DOHH2 (cell line): ENCODE data around the gene EZH2.

ENCODE experiments used
- H3F3A ChIP-seq: fragments of 200-600 bp; sonication (generic), shearing (Covaris generic); 2 replicates; pipeline ENCODE4 v1.6.0; 2016; ENCODE audit warnings: antibody characterized with exemption, mild to moderate bottlenecking; ENCODE audit not compliant: control insufficient read depth, insufficient read depth
- H3K27ac ChIP-seq: fragments of 200-600 bp; sonication (generic); 2 replicates; pipeline ENCODE4 v1.5.1; 2014; ENCODE audit warnings: low read depth, mild to moderate bottlenecking, low read length, moderate library complexity
- H3K27me3 ChIP-seq: fragments of 200-600 bp; sonication (generic); 2 replicates; pipeline ENCODE4 v1.6.1; 2014; ENCODE audit warnings: mild to moderate bottlenecking, low read length, mixed read lengths; ENCODE audit not compliant: control insufficient read depth
- H3K36me3 ChIP-seq: fragments of 200-600 bp; sonication (generic); 2 replicates; pipeline ENCODE4 v1.6.1; 2014; ENCODE audit warnings: mild to moderate bottlenecking, low read length, moderate library complexity, mixed read lengths; ENCODE audit not compliant: control insufficient read depth
- H3K4me1 ChIP-seq: fragments of 200-600 bp; sonication (generic); 2 replicates; pipeline ENCODE4 v1.6.1; 2014; ENCODE audit warnings: mild to moderate bottlenecking, low read length, mixed read lengths; ENCODE audit not compliant: control insufficient read depth
- H3K4me2 ChIP-seq: fragments of 200-600 bp; sonication (generic); 2 replicates; pipeline ENCODE4 v1.6.0; 2014; ENCODE audit warnings: mild to moderate bottlenecking, low read length, moderate library complexity
- H3K4me3 ChIP-seq: fragments of 200-600 bp; sonication (generic); 2 replicates; pipeline ENCODE4 v1.5.1; 2014; ENCODE audit warnings: mild to moderate bottlenecking, low read length, mixed read lengths
- H3K79me2 ChIP-seq: fragments of 200-600 bp; sonication (generic); 2 replicates; pipeline ENCODE4 v1.6.1; 2014; ENCODE audit warnings: mild to moderate bottlenecking, low read length, mixed read lengths; ENCODE audit not compliant: control insufficient read depth
- H3K9me2 ChIP-seq: fragments of 200-600 bp; sonication (generic); replicated peaks from 2 replicates; pipeline ENCODE4 v1.6.1; 2014; ENCODE audit warnings: mild to moderate bottlenecking, low read length, mixed read lengths; ENCODE audit not compliant: control insufficient read depth
- H3K9me3 ChIP-seq: fragments of 200-600 bp; sonication (generic); 2 replicates; pipeline ENCODE4 v1.6.1; 2014; ENCODE audit warnings: antibody characterized with exemption, low read length, mixed read lengths; ENCODE audit not compliant: control insufficient read depth, insufficient read depth
- H4K20me1 ChIP-seq: fragments of 200-600 bp; sonication (generic); 2 replicates; pipeline ENCODE4 v1.6.0; 2014; ENCODE audit warnings: low read depth, mild to moderate bottlenecking, antibody characterized with exemption, low read length, moderate library complexity; ENCODE audit not compliant: control insufficient read depth, insufficient read depth
- EZH2phosphoT487 ChIP-seq: fragments of 200-600 bp; sonication (generic); IDR thresholded peaks from 2 replicates; pipeline ENCODE4 v1.6.1; 2017; ENCODE audit warnings: borderline replicate concordance, mild to moderate bottlenecking, antibody characterized with exemption, low read length, moderate library complexity, mixed read lengths
- TF ChIP-seq, protein P1 (sequence below): fragments of 200-600 bp; sonication (generic); IDR thresholded peaks from one replicate; pipeline ENCODE4 v1.5.1; 2014; ENCODE audit warnings: antibody characterized with exemption, mild to moderate bottlenecking, low read depth, low read length; ENCODE audit not compliant: poor library complexity, severe bottlenecking

Gene EZH2

DNA sequence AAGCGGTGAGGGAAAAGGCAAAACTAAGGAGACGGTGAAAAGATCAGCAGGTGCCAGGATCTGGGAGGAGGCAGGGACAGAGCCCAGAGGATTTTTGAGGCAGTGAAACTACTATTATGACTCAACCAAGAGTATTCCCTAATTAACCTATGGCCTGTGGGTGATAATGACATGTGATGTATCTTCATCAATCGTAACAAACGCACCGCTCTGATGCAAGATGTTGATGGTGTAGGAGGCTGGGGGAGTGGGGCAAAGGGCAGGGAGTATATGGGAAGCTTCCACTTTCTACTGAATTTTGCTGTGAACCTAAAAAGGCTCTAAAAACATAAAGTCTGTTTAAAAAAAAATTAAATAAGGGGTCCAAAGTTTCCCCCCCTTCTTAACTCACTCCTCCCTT is 25.5 kb upstream of the EZH2 start:
- Histone ChIP-seq H3F3A (peaks cover 10% of the 10 kb centered on the region), H3K27ac (no peak overlapping the region)

GRCh38 chr7:148906707-148907498 is 22.8 kb upstream of the EZH2 start:
- TF ChIP-seq, protein P1, sequence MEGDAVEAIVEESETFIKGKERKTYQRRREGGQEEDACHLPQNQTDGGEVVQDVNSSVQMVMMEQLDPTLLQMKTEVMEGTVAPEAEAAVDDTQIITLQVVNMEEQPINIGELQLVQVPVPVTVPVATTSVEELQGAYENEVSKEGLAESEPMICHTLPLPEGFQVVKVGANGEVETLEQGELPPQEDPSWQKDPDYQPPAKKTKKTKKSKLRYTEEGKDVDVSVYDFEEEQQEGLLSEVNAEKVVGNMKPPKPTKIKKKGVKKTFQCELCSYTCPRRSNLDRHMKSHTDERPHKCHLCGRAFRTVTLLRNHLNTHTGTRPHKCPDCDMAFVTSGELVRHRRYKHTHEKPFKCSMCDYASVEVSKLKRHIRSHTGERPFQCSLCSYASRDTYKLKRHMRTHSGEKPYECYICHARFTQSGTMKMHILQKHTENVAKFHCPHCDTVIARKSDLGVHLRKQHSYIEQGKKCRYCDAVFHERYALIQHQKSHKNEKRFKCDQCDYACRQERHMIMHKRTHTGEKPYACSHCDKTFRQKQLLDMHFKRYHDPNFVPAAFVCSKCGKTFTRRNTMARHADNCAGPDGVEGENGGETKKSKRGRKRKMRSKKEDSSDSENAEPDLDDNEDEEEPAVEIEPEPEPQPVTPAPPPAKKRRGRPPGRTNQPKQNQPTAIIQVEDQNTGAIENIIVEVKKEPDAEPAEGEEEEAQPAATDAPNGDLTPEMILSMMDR: no peak
- no peak for TF ChIP-seq EZH2phosphoT487
- peaks cover 14% of the 10 kb centered on the region for H3K4me1 ChIP-seq
- no peaks in the 10 kb centered on the region for H3K9me3 ChIP-seq
- peaks cover 25% of the 10 kb centered on the region for H3K27me3 ChIP-seq
- H4K20me1 ChIP-seq: no peaks in the 10 kb centered on the region
- H3K9me2 ChIP-seq: no peaks in the 10 kb centered on the region
- H3K27ac ChIP-seq: no peak overlapping the region
- peaks cover 4% of the 10 kb centered on the region for H3F3A ChIP-seq
- H3K4me3 ChIP-seq: no peak overlapping the region
- no peak overlapping the region for H3K4me2 ChIP-seq
- H3K79me2 ChIP-seq: no peaks in the 10 kb centered on the region
- H3K36me3 ChIP-seq: no peaks in the 10 kb centered on the region

More for the DNA sequence above, 25.5 kb upstream of the EZH2 start:
- 0 out of 2 replicates have a peak, but pooled peaks have one; percentile 35 for TF ChIP-seq EZH2phosphoT487
- TF ChIP-seq, protein P1: no peak
- Histone ChIP-seq H3K27me3 (peaks cover 25% of the 10 kb centered on the region), H3K4me2 (no peak overlapping the region), H3K79me2 (no peaks in the 10 kb centered on the region), H3K4me3 (no peak overlapping the region), H3K9me3 (no peaks in the 10 kb centered on the region), H3K4me1 (peaks cover 23% of the 10 kb centered on the region), H4K20me1 (no peaks in the 10 kb centered on the region), H3K9me2 (no peaks in the 10 kb centered on the region), H3K36me3 (no peaks in the 10 kb centered on the region)

DNA sequence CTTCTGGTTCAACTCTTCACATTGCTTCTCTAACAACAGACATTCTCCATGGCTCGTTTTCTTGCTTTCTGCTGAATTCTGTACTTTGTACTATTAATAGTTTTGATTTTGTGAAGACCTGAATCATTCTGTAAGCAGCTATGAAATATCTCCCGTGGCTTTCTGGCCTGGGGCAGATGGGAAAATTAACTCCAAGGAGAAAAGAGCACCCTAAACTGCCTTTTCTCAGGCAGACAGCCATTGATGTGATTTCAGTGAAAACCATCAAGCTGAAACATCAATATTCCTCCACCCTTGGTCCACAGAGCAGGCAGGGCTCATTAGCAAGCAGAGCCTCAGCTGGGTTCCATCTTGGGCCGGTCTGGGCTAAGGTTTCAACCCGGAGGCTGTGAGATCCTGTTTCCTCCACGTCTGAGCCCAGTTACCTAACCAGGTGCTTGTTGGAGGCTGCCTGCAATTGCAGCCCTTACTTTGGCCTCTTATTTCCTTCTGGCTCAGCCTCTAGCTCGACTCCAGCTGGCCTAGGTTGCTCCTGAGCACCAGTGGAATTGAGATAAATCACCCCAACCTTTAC is 21.1 kb upstream of the EZH2 start:
- no peak overlapping the region for H3K4me2 ChIP-seq
- no peaks in the 10 kb centered on the region for H3K79me2 ChIP-seq
- H4K20me1 ChIP-seq: no peaks in the 10 kb centered on the region
- no peaks in the 10 kb centered on the region for H3K9me2 ChIP-seq
- H3K36me3 ChIP-seq: no peaks in the 10 kb centered on the region
- TF ChIP-seq EZH2phosphoT487: no peak
- TF ChIP-seq, protein P1: no peak
- H3K4me1 ChIP-seq: peaks cover 14% of the 10 kb centered on the region
- H3K27ac ChIP-seq: no peak overlapping the region
- H3K9me3 ChIP-seq: no peaks in the 10 kb centered on the region
- H3K4me3 ChIP-seq: no peak overlapping the region
- H3F3A ChIP-seq: peaks cover 4% of the 10 kb centered on the region
- peaks cover 20% of the 10 kb centered on the region for H3K27me3 ChIP-seq
